Nephron progenitor cell (in vitro differentiated cells): ENCODE data around the gene RAB5IF.
A peak's percentile ranks its signal among the peaks of the same experiment; 100 is the strongest.
"Not testable (repeated sequence)": the region's sequence is repeated elsewhere in the genome, so short reads cannot be mapped to it uniquely, and the experiment has no call there.

Experiments
- DNase-seq: peaks from one replicate; pipeline ENCODE4 v3.0.0; 2021
- H3K27ac Mint-ChIP-seq: 2 replicates; pipeline ENCODE4 v1.8.0; 2021; ENCODE audit warnings: mild to moderate bottlenecking, moderate library complexity, mixed read lengths
- H3K27me3 Mint-ChIP-seq: 2 replicates; pipeline ENCODE4 v1.8.0; 2021; ENCODE audit warnings: mild to moderate bottlenecking, low read depth, mixed read lengths; ENCODE audit not compliant: poor library complexity
- H3K36me3 Mint-ChIP-seq: 2 replicates; pipeline ENCODE4 v1.8.0; 2021; ENCODE audit warnings: low read depth, mixed read lengths
- H3K4me1 Mint-ChIP-seq: 2 replicates; pipeline ENCODE4 v1.8.0; 2021; ENCODE audit warnings: mixed read lengths
- H3K4me3 Mint-ChIP-seq: 2 replicates; pipeline ENCODE4 v1.8.0; 2021; ENCODE audit warnings: mild to moderate bottlenecking, moderate library complexity, mixed read lengths
- H3K9me3 Mint-ChIP-seq: 2 replicates; pipeline ENCODE4 v1.8.0; 2021; ENCODE audit warnings: mild to moderate bottlenecking, moderate library complexity, mixed read lengths
- TF ChIP-seq, protein P1 (sequence below): fragments of 200-600 bp; sonication (generic); IDR thresholded peaks from 2 replicates; pipeline ENCODE4 v1.5.0; 2021; ENCODE audit warnings: antibody characterized with exemption

The RAB5IF gene, protein sequence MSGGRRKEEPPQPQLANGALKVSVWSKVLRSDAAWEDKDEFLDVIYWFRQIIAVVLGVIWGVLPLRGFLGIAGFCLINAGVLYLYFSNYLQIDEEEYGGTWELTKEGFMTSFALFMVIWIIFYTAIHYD

DNA sequence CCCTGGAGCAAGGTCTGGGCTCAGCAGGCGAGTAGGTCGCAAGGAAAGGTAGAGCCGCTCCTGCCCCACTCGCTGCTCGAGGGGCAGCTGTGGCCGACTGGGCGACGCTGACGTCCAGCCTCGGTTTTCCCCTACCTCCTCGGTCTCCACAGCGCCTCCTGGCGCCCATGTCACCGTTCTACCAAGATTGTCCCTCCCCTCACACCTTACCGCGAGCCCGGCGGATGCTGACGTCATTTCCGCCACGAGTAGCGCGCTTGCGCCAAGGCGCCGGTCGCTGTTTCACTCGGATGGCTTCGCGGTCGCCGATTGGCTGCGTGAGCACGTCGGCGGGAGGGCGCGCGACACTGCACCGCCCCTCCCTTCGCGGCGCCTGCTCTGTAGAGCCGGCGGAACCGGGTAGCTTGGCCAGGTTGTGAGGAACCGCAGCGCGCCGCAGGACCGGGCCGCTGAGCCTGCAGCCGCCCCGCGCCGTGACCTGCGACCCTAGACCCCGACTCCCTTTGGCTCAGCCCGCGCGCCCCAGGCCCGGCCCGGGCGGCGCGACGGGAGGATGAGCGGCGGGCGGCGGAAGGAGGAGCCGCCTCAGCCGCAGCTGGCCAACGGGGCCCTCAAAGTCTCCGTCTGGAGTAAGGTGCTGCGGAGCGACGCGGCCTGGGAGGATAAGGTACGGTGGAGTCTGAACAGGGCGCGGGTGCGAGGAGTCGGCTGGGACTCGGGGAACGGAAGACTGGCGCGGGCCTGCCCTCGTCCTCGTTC, at the start of gene RAB5IF:
Gene RAB5IF, plus strand, starts transcription at position 381 of the 759 bp plus-strand sequence. Its CDS starts 173 bp downstream, at position 554.
- H3K9me3 Mint-ChIP-seq = no peaks in the 10 kb centered on the region
- TF ChIP-seq, protein P1, sequence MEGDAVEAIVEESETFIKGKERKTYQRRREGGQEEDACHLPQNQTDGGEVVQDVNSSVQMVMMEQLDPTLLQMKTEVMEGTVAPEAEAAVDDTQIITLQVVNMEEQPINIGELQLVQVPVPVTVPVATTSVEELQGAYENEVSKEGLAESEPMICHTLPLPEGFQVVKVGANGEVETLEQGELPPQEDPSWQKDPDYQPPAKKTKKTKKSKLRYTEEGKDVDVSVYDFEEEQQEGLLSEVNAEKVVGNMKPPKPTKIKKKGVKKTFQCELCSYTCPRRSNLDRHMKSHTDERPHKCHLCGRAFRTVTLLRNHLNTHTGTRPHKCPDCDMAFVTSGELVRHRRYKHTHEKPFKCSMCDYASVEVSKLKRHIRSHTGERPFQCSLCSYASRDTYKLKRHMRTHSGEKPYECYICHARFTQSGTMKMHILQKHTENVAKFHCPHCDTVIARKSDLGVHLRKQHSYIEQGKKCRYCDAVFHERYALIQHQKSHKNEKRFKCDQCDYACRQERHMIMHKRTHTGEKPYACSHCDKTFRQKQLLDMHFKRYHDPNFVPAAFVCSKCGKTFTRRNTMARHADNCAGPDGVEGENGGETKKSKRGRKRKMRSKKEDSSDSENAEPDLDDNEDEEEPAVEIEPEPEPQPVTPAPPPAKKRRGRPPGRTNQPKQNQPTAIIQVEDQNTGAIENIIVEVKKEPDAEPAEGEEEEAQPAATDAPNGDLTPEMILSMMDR = peak; percentile 82
- peaks cover 28% of the 10 kb centered on the region for H3K4me1 Mint-ChIP-seq
- peak within 1 kb of the TSS; percentile 99 for H3K27ac Mint-ChIP-seq
- H3K4me3 Mint-ChIP-seq = peak within 1 kb of the TSS; percentile 99
- DNase-seq = peak; percentile 99
- peaks cover 13% of the 10 kb centered on the region for H3K27me3 Mint-ChIP-seq
- peaks cover 21% of the 10 kb centered on the region for H3K36me3 Mint-ChIP-seq

DNA sequence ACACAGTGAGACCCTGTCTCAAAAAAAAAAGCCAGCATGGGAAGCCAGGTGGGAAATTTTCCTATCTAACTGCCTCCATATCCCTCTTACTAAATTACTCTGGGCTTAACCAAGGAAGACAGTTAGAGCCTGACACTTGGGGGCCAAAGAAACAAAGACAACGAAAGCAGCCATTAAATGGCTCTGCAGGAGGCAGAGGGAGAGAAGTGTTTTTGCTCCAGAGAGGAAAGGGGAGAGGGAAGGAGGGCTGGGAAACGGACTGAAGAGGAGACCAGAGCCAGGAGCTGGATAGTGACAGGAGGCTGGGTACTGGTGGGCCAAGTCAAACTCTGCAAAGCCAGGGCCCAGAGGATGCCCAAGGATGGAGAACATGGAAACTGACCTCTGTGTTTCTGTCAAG, 42.9 kb upstream of the RAB5IF start:
- Mint-ChIP-seq H3K27me3 (peaks cover 3% of the 10 kb centered on the region), H3K27ac (no peak overlapping the region), H3K9me3 (peaks cover 26% of the 10 kb centered on the region), H3K4me3 (no peak overlapping the region), H3K4me1 (no peaks in the 10 kb centered on the region), H3K36me3 (peaks cover 31% of the 10 kb centered on the region)
- TF ChIP-seq, protein P1 = no peak
- no peak for DNase-seq

DNA sequence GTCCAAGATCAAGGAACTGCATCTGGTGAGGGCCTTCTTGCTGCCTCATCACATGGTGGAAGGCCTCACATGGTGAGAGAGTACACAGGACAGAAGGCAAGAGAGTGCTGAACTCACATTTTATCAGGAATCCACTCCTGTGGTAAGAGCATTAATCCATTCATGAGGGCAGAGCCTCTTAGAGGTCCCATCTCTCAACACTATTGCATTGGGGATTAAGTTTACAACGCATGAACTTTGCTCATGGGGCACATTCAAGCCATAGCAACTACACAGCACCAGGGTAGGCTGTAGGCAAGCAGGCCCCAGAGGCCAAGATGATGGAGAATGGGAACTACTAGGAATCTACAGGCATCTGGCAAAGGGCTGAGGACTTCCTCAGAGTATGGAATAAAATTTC, 42.2 kb upstream of the RAB5IF start:
- TF ChIP-seq, protein P1 = no peak
- H3K9me3 Mint-ChIP-seq = peaks cover 26% of the 10 kb centered on the region
- peaks cover 31% of the 10 kb centered on the region for H3K36me3 Mint-ChIP-seq
- H3K27ac Mint-ChIP-seq = no peak overlapping the region
- no peak overlapping the region for H3K4me3 Mint-ChIP-seq
- DNase-seq = no peak
- H3K27me3 Mint-ChIP-seq = peaks cover 3% of the 10 kb centered on the region
- no peaks in the 10 kb centered on the region for H3K4me1 Mint-ChIP-seq

DNA sequence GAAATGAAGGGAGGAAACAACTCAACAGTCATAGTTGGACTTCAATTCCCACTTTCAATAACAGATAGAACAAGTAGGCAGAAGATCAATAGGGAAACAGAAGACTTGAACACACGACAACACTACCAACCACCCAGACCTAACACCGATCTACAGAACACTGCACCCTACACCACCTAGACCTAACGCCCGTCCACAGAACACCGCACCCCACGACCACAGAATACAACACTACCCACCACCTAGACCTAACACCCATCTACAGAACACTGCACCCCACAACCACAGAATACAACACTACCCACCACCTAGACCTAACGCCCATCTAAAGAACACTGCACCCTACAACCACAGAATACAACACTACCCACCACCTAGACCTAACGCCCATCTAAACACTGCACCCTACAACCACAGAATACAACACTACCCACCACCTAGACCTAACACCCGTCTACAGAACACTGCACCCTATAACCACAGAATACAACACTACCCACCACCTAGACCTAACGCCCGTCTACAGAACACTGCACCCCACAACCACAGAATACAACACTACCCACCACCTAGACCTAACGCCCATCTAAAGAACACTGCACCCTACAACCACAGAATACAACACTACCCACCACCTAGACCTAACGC, 41.4 kb upstream of the RAB5IF start:
- not testable (repeated sequence) for H3K27ac Mint-ChIP-seq, DNase-seq, H3K27me3 Mint-ChIP-seq, H3K4me3 Mint-ChIP-seq, H3K4me1 Mint-ChIP-seq
- Mint-ChIP-seq H3K9me3 (peaks cover 26% of the 10 kb centered on the region), H3K36me3 (peaks cover 31% of the 10 kb centered on the region)

DNA sequence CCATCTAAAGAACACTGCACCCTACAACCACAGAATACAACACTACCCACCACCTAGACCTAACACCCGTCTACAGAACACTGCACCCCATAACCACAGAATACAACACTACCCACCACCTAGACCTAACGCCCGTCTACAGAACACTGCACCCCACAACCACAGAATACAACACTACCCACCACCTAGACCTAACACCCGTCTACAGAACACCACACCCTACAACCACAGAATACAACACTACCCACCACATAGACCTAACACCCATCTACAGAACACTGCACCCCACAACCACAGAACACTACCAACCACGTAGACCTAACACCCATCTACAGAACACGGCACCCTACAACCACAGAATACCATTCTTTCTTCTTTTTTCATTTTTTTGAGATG, 40.9 kb upstream of the RAB5IF start:
- Mint-ChIP-seq H3K9me3 (peaks cover 26% of the 10 kb centered on the region), H3K36me3 (peaks cover 31% of the 10 kb centered on the region)
- H3K4me3 Mint-ChIP-seq, H3K27ac Mint-ChIP-seq, H3K4me1 Mint-ChIP-seq, H3K27me3 Mint-ChIP-seq, DNase-seq: not testable (repeated sequence)

DNA sequence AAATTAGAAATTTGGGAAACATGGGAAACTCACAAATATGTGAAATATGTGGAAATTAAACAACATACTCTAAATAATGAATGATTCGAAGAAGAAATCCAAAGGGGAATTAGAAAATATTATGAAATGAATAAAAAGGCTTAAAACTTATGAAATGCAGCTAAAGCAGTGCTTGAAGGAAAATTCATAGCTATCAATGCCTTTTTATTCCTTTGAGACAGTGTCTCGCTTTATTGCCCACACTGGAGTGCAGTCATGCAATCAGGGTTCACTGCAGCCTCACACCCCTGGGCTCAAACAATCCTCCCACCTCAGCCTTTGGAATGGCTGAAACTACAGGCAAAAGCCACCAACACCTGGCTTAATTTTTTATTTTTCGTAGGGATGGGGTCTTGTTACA, 40.1 kb upstream of the RAB5IF start:
- Mint-ChIP-seq H3K36me3 (peaks cover 31% of the 10 kb centered on the region), H3K27ac (no peak overlapping the region), H3K27me3 (peaks cover 3% of the 10 kb centered on the region), H3K4me1 (peaks cover 13% of the 10 kb centered on the region), H3K9me3 (peaks cover 26% of the 10 kb centered on the region), H3K4me3 (no peak overlapping the region)
- TF ChIP-seq, protein P1 = no peak
- no peak for DNase-seq
